HG03342 (cell line): Measurements from ENCODE around the gene PDZK1.
"Not testable (repeated sequence)": the region's sequence is repeated elsewhere in the genome, so short reads cannot be mapped to it uniquely, and the experiment has no call there.

ENCODE experiments used
- ATAC-seq: cut with Tn5 transposase; IDR thresholded peaks from one replicate; pipeline ENCODE4 v1.9.1; 2021; ENCODE audit warnings: mild to moderate bottlenecking, moderate library complexity; ENCODE audit not compliant: unreplicated experiment

Gene PDZK1

DNA sequence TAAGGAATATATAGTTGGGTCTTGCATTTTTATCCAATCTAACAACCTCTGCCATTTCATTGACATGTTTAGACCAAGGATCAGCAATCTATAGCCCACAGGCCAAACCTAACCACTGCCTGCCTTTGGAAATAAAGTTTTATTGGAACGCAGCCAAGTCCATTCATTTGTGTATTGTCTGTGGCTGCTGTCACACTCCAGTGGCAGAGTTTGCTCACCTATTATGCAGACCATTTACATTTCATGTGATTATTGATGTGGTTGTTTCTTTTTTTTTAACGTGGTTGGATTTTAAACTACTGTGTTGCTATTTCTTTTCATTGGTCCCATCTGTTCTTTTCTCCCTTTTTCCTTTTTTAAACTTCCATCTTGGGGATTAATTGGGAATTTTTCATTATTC, 44.7 kb downstream of the PDZK1 start:
- ATAC-seq: not testable (repeated sequence)

DNA sequence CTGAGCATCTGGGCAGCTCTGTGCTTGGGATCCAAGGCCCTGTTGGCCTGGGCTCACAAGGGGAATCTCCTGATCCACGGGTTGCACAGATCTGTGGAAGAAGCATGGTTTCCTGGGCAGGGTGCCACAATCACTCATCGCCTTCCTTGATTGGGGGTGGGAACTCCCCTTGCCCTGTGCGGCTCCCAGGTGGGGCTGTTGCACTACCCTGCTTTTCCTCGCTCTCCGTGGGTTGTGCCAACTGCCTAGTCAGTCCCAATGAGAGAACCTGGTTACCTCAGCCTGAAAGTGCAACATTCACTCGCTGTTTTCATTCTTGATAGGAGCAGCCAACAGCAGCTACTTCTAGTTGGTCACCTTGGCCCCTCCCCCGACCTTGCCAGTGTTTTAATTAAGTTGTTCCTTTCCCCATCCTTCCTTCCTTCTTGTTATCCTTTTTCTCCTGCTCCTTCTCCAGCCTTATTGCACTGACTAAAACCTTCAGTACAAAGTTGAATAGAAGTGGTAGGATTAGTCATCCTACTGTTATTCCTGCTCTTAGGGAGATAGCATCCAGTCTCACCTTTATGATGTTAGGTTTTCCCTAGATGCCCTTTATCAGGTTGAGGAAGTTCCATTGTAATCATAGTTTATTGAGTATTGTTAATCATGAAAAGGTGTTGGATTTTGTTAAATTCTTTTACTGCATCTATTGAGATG, 50.8 kb downstream of the PDZK1 start:
- not testable (repeated sequence) for ATAC-seq

DNA sequence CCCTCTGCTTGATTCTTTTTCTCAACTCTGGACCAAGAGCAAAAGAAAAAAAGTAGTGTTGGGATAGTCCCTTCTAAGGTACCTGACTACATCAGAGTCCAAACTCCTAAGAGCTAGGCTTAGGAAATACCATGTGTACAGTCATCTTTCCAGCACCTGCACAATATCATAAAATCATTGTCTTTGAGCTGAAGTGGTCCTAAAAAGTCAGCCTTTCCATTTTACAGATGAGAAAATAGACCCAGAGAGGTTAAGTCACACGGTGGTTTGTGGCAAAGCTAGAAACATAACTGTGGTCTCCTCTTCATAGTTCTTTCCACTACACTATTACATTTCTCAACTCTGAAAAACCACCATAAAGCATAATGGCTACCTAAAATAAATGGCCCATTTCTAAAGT, 63.2 kb downstream of the PDZK1 start:
- not testable (repeated sequence) for ATAC-seq

- not testable (repeated sequence) for ATAC-seq
Observed at GRCh38 chr1:145641886-145642285, 65.3 kb downstream of the PDZK1 start.

- not testable (repeated sequence) for ATAC-seq
Observed at GRCh38 chr1:145636237-145636636, 70.9 kb downstream of the PDZK1 start.

- not testable (repeated sequence) for ATAC-seq
Observed at GRCh38 chr1:145622177-145622576, 85.0 kb downstream of the PDZK1 start.
